PC-3 (cell line): ENCODE data around the gene CD248. TPM values are rescaled to one million over a fixed set of nuclear protein-coding genes. Genes with fewer than 3 reads are reported as not detected.

Experiments used
- ATAC-seq: fragments of 200-7000 bp; cut with Tn5 transposase; 2 replicates; pipeline ENCODE4 v1.9.1; 2020; ENCODE audit warnings: mild to moderate bottlenecking, moderate library complexity
- BruUV-seq: library from RNA; stranded (reverse); fragments of 400-500 nt; replicated peaks from 2 replicates; lab custom pipeline; 2021; lab: Mats Ljungman, UMichigan
- CTCF ChIA-PET: fragments of 300-600 bp; sonication (Branson Sonifier 250); formaldehyde crosslinking; loops from one replicate; lab custom pipeline; 2022; ENCODE audit warnings: antibody characterized with exemption; lab: Charles Lee
- POLR2A ChIA-PET: fragments of 300-600 bp; sonication (Branson Sonifier 250); formaldehyde crosslinking; loops from one replicate; lab custom pipeline; 2022; ENCODE audit warnings: antibody characterized with exemption; ENCODE audit not compliant: unreplicated experiment; lab: Charles Lee
- DNase-seq: peaks from one replicate; pipeline ENCODE4 v3.0.0-alpha.2; 2015
- H2AFZ ChIP-seq: fragments of 300-600 bp; sonication (generic); 2 replicates; pipeline ENCODE4 v1.6.0; 2016; ENCODE audit warnings: antibody characterized with exemption, low read length
- H3F3A ChIP-seq: fragments of 300-600 bp; sonication (generic); one replicate; pipeline ENCODE4 v1.6.0; 2017; ENCODE audit warnings: antibody characterized with exemption, low read length, control low read depth, mild to moderate bottlenecking; ENCODE audit not compliant: unreplicated experiment
- H3K27ac ChIP-seq: fragments of 300-600 bp; sonication (generic); 2 replicates; pipeline ENCODE4 v1.5.1; 2016; ENCODE audit warnings: mild to moderate bottlenecking, low read length
- H3K27me3 ChIP-seq: fragments of 300-600 bp; sonication (generic); 2 replicates; pipeline ENCODE4 v1.6.1; 2016; ENCODE audit warnings: low read length, mixed read lengths
- H3K36me3 ChIP-seq: fragments of 300-600 bp; sonication (generic); 2 replicates; pipeline ENCODE4 v1.6.1; 2016; ENCODE audit warnings: low read depth, mixed run types, low read length, mixed read lengths
- H3K4me1 ChIP-seq: fragments of 300-600 bp; sonication (generic); 2 replicates; pipeline ENCODE4 v1.5.1; 2016; ENCODE audit warnings: low read length; ENCODE audit not compliant: insufficient read depth
- H3K4me2 ChIP-seq: fragments of 300-600 bp; sonication (generic); 2 replicates; pipeline ENCODE4 v1.6.0; 2016; ENCODE audit warnings: low read length
- H3K4me3 ChIP-seq: fragments of 300-600 bp; sonication (generic); 2 replicates; pipeline ENCODE4 v1.5.1; 2016; ENCODE audit warnings: mild to moderate bottlenecking, low read length, mixed read lengths
- H3K79me2 ChIP-seq: fragments of 300-600 bp; sonication (generic); 2 replicates; pipeline ENCODE4 v1.6.1; 2017; ENCODE audit warnings: low read length, mixed read lengths
- H3K9ac ChIP-seq: fragments of 300-600 bp; sonication (generic); 2 replicates; pipeline ENCODE4 v1.6.0; 2016; ENCODE audit warnings: mild to moderate bottlenecking, low read length
- H3K9me2 ChIP-seq: fragments of 300-600 bp; sonication (generic); replicated peaks from 2 replicates; pipeline ENCODE4 v1.6.1; 2016; ENCODE audit warnings: mixed run types, low read length, mixed read lengths
- H3K9me3 ChIP-seq: fragments of 300-600 bp; sonication (generic); 2 replicates; pipeline ENCODE4 v1.6.1; 2016; ENCODE audit warnings: low read length, mixed read lengths
- H4K20me1 ChIP-seq: fragments of 300-600 bp; sonication (generic); 2 replicates; pipeline ENCODE4 v1.6.1; 2016; ENCODE audit warnings: low read length, mixed read lengths
- EZH2 ChIP-seq: fragments of 300-600 bp; sonication (generic); IDR thresholded peaks from one replicate; pipeline ENCODE4 v1.6.1; 2017; ENCODE audit warnings: antibody characterized with exemption, mild to moderate bottlenecking, low read length; ENCODE audit not compliant: unreplicated experiment
- EZH2phosphoT487 ChIP-seq: fragments of 300-600 bp; sonication (generic); IDR thresholded peaks from 2 replicates; pipeline ENCODE4 v1.6.1; 2018; ENCODE audit warnings: mild to moderate bottlenecking, antibody characterized with exemption, low read length, borderline replicate concordance
- intact Hi-C: fragments of 100-400 bp; cut with micrococcal nuclease; formaldehyde crosslinking; loops from 2 replicates; pipeline ENCODE4 v1.9.0; 2023
- total RNA-seq: library from RNA; depleted of rRNA; stranded (reverse); fragments of >200 nt; gene quantifications from 2 replicates; pipeline ENCODE4 v1.2.3, GENCODE V29; 2014
- TF ChIP-seq, protein P1 (sequence below): fragments of 300-600 bp; sonication (generic); conservative IDR thresholded peaks from 2 replicates; pipeline ENCODE4 v1.5.1; 2017; ENCODE audit warnings: antibody characterized with exemption, low read depth, mild to moderate bottlenecking, low read length

CD248 gene
- total RNA-seq, 1 experiment from 2014 or later, result not detected

DNA sequence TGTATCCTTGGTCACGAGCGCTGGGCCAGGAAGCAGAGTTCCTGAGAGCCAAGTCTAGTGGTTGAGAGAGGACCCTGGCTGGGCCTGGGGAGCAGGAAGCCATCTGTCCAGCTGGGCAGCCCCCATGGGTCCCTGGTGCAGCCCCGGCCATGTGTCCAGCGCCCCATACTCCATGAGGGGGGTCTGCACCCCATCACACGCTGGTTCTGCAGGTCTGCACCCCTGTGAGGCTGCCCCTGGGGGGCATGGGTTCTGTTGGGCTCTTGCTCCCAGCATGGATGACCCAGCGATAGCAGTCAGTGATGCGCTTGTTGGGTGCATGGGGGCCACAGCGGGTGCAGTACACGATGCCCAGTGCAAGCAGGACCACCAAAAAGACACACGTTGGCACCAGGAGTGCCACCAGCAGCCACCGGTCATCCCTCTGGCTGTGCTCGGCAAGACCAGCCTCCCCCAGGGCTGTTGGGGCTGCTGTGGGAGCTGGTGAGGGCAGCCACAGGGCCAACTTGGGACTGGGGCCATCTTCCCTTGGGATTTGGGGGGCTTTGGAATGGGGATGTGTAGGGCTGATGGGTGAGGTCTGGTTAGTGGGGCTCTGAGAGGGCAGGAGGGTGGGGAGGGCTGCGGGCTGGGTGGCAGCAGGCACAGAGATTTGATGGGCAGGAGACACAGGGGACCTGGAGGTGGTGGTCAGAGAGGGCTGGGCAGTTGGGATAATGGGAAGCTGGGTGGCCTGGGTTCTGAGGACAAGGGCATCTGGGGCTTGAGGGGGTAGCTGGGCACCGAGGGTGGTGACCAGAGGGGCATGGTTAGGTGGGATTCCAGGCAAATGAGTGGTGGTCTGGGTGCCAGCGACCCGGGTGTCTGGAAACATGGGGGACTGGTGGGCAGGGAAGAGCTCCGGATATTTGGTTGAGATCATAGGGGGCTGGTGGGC lies 2.0 kb downstream of the CD248 start:
- Histone ChIP-seq H3K9me3 (no peaks in the 10 kb centered on the region), H3K27me3 (no peaks in the 10 kb centered on the region), H2AFZ (no peak overlapping the region), H3K36me3 (no peaks in the 10 kb centered on the region), H4K20me1 (no peaks in the 10 kb centered on the region), H3F3A (no peaks in the 10 kb centered on the region), H3K4me3 (no peak overlapping the region), H3K9ac (no peak overlapping the region), H3K79me2 (no peaks in the 10 kb centered on the region), H3K4me1 (peaks cover 5% of the 10 kb centered on the region), H3K27ac (no peak overlapping the region), H3K4me2 (no peak overlapping the region), H3K9me2 (no peaks in the 10 kb centered on the region)
- intact Hi-C loops, result no loop called here
- TF ChIP-seq EZH2 (no peak), EZH2phosphoT487 (no peak)
- TF ChIP-seq, protein P1, sequence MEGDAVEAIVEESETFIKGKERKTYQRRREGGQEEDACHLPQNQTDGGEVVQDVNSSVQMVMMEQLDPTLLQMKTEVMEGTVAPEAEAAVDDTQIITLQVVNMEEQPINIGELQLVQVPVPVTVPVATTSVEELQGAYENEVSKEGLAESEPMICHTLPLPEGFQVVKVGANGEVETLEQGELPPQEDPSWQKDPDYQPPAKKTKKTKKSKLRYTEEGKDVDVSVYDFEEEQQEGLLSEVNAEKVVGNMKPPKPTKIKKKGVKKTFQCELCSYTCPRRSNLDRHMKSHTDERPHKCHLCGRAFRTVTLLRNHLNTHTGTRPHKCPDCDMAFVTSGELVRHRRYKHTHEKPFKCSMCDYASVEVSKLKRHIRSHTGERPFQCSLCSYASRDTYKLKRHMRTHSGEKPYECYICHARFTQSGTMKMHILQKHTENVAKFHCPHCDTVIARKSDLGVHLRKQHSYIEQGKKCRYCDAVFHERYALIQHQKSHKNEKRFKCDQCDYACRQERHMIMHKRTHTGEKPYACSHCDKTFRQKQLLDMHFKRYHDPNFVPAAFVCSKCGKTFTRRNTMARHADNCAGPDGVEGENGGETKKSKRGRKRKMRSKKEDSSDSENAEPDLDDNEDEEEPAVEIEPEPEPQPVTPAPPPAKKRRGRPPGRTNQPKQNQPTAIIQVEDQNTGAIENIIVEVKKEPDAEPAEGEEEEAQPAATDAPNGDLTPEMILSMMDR, result no peak
- ChIA-PET POLR2A (no interaction called here), CTCF (interaction anchor here (0.6 kb wide), 1 partner anchor 152 kb away, joined by 4 read pairs; no protein-coding TSS in a partner anchor)
- BruUV-seq, result no TSS peak
- DNase-seq (no peak), ATAC-seq (no peak)

DNA sequence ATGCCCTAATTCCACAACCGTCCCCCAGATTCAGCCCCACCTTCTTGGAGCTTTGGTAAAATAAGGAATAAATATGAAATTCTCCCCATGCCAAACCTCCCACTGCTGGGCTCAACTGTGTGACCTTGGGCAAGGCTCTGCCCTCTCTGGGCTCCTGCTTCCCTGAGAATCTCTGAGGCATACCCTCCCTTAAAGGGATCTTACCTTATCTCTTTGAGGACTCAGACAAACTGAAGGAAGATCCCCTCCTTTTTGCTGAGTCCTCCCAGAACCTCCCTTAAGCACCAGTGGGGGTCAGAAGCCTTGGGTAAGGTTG lies 2.7 kb downstream of the CD248 start:
- CTCF ChIA-PET, result interaction anchor here (0.6 kb wide), 1 partner anchor 152 kb away, joined by 4 read pairs; no protein-coding TSS in a partner anchor

More for the DNA sequence above, 2.7 kb downstream of the CD248 start:
- peaks cover 5% of the 10 kb centered on the region for H3K4me1 ChIP-seq
- H3K9me3 ChIP-seq, result no peaks in the 10 kb centered on the region
- no peak overlapping the region for H3K4me3 ChIP-seq
- DNase-seq (no peak), ATAC-seq (no peak)
- no peaks in the 10 kb centered on the region for H3K79me2 ChIP-seq
- no peaks in the 10 kb centered on the region for H3K9me2 ChIP-seq
- intact Hi-C loops, result no loop called here
- no TSS peak for BruUV-seq
- H3K27ac ChIP-seq, result no peak overlapping the region
- no peak overlapping the region for H3K4me2 ChIP-seq
- no peaks in the 10 kb centered on the region for H4K20me1 ChIP-seq
- no peaks in the 10 kb centered on the region for H3F3A ChIP-seq
- H3K9ac ChIP-seq, result no peak overlapping the region
- POLR2A ChIA-PET, result no interaction called here
- H3K27me3 ChIP-seq, result no peaks in the 10 kb centered on the region
- no peak for TF ChIP-seq EZH2phosphoT487
- TF ChIP-seq EZH2, result no peak
- TF ChIP-seq, protein P1, result no peak
- H3K36me3 ChIP-seq, result no peaks in the 10 kb centered on the region
- no peak overlapping the region for H2AFZ ChIP-seq
